AG04450 (cell line): Measurements from ENCODE around the gene TEDC1. TPM values are rescaled to one million over a fixed set of nuclear protein-coding genes. Genes with fewer than 3 reads are reported as not detected.

Experiments
- CTCF ChIA-PET: fragments of 300-600, 350-600 bp; formaldehyde crosslinking; extraction: SDS; loops from one replicate; lab custom pipeline; 2022; ENCODE audit warnings: antibody characterized with exemption, inconsistent platforms; lab: Charles Lee
- POLR2A ChIA-PET: fragments of 350-600 bp; formaldehyde crosslinking; extraction: SDS; loops from one replicate; lab custom pipeline; 2021; ENCODE audit warnings: antibody characterized with exemption, inconsistent platforms; lab: Yijun Ruan, JAX
- DNase-seq: peaks from one replicate; pipeline ENCODE4 v3.0.0-alpha.2; 2011; ENCODE audit warnings: low read depth, low spot score
- H3K27ac ChIP-seq: one replicate; pipeline ENCODE4 v1.5.1; 2012; ENCODE audit warnings: low read depth, low read length, control low read depth
- H3K27me3 ChIP-seq: one replicate; pipeline ENCODE4 v1.6.0; 2012; ENCODE audit warnings: low read length; ENCODE audit not compliant: control insufficient read depth, insufficient read depth
- H3K4me3 ChIP-seq: 2 replicates; pipeline ENCODE4 v1.5.1; 2011; ENCODE audit warnings: mild to moderate bottlenecking, low read depth, low read length, control low read depth
- H3K9me3 ChIP-seq: 2 replicates; pipeline ENCODE4 v1.5.1; 2012; ENCODE audit warnings: low read length; ENCODE audit not compliant: control insufficient read depth, insufficient read depth
- CTCF ChIP-seq: IDR thresholded peaks from 2 replicates; pipeline ENCODE4 v1.5.1; 2011; ENCODE audit warnings: low read depth, low read length, control low read depth, inconsistent platforms
- polyA plus RNA-seq: library from polyadenylated mRNA; depleted of rRNA; stranded (reverse); fragments of >200 nt; gene quantifications from 2 replicates; pipeline ENCODE4 v1.2.3, GENCODE V29; 2011

The TEDC1 gene
- polyA plus RNA-seq, 1 experiment: 1.7 TPM

DNA sequence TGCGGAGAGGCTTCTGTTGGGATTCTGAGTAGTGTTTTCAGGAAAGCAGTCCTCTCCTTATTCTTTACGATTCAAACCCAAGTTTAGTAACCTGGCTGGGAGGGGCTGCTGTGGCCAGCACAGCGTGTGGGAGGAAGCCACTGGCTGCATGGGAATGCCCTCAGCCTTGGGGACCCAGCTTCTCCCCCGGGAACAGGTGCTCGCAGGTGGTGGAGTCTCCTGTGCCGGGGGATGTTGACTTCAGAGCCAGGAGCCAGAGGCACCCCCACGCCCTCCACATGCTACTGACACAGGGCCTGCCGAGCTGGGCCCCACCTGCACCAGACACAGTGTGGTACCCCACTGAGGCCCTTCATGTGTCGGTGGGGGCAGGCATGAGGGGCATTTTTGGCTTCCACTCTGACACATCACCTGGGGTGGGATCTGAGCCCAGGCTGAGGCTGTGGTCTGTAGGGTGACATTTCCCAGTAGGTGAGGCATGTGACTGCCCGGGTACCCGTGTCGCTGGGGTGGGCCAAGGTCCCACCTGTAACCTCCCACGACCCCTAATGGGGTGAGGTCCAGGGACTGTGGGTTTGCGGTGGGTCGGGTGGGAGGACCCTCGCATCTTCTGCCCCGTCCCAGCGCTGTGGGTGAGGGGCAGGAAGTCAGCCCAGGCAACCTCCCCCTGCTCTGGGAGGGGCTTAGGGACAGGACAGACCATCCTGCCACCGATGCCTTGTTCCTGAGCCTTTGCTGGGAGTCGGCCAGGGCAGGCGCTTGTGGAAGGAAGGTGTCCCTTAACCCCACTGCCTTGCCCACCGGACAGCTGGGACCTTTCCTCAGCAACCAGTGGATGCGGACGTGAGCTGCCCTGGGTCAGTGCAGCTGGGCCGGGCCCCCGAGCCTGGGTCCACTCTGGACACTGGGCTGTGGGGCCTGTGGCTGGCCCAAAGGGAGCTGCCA lies 44.9 kb upstream of the TEDC1 start:
- ChIA-PET POLR2A (no interaction called here), CTCF (interaction anchor here (0.6 to 1.0 kb wide), 3 partner anchors 35 to 83 kb away, joined by 3 to 4 read pairs (median 4); no protein-coding TSS in a partner anchor)
- Histone ChIP-seq H3K9me3 (no peaks in the 10 kb centered on the region), H3K27ac (no peak overlapping the region), H3K27me3 (no peaks in the 10 kb centered on the region), H3K4me3 (no peak overlapping the region)
- no peak for DNase-seq
- TF ChIP-seq CTCF: no peak

GRCh38 chr14:105446971-105447370 lies 44.1 kb upstream of the TEDC1 start:
- Histone ChIP-seq H3K27me3 (no peaks in the 10 kb centered on the region), H3K27ac (no peak overlapping the region), H3K4me3 (no peak overlapping the region), H3K9me3 (no peaks in the 10 kb centered on the region)
- ChIA-PET CTCF (interaction anchor here (1.0 kb wide), 2 partner anchors 34 to 82 kb away, joined by 4 read pairs; no protein-coding TSS in a partner anchor), POLR2A (no interaction called here)
- no peak for TF ChIP-seq CTCF
- no peak for DNase-seq

DNA sequence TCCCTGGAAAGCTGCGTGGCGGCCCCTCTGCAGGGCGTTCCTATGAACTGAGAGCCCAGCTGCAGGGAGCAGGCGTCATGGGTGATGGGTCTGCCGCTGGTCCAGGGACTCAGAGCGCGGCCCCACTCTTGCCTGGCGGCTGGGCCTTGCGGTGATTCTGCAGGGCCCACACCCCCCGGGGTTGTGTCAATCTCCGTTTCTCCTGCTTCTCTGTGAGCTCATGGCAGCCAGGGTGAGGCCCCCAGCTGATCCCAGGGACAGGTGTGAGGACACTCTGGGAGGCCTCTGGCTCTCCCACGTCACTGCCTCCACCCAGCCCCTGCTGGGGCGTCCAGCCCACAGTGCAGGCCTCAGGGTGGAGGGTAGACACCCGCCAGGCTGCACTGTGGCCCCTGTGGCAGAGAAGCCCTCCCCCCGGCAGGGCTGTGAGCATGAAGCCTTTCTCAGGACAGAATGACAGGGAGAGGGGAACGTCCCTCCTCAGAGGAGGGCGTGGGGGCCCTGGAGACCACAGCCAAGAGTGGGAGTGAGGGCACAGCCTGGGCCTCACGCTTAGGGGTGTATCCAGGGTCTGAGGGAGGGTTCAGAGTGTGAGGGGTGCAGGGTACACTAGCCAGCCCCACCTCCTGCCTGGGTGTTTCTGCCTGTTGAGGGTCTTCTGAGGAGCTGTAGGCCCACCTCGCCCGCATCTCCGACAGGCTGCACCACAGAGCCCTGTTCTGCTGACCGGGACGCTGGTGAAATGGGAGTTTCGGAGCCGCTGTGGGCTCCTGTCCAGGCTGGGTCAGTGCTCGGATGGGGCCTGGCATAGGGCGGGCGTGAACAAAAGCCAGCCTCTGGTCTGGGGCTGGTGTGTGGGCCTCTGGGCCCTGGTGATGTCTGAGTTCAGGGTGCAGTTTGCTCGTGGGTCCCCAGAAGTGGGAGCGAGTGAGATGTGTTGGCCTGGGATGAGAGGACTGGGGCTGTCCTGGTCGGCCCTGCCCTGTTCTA lies 43.1 kb upstream of the TEDC1 start:
- no peak for DNase-seq
- no peak overlapping the region for H3K27ac ChIP-seq
- ChIA-PET POLR2A (interaction anchor here (0.6 kb wide), 1 partner anchor 26 kb away, joined by 5 read pairs; no protein-coding TSS in a partner anchor), CTCF (interaction anchor here (0.5 to 1.0 kb wide), 5 partner anchors 13 to 132 kb away, joined by 3 to 4 read pairs (median 4); no protein-coding TSS in a partner anchor)
- no peak overlapping the region for H3K4me3 ChIP-seq
- TF ChIP-seq CTCF: no peak
- H3K27me3 ChIP-seq: no peaks in the 10 kb centered on the region
- H3K9me3 ChIP-seq: no peaks in the 10 kb centered on the region

- peak; percentile 85 for TF ChIP-seq CTCF
- DNase-seq: peak; percentile 6
- Histone ChIP-seq H3K9me3 (no peaks in the 10 kb centered on the region), H3K4me3 (no peak overlapping the region), H3K27me3 (no peaks in the 10 kb centered on the region), H3K27ac (no peak overlapping the region)
- ChIA-PET POLR2A (interaction anchor here (0.6 kb wide), 1 partner anchor 25 kb away, joined by 5 read pairs; no protein-coding TSS in a partner anchor), CTCF (interaction anchor here (0.5 to 1.0 kb wide), 6 partner anchors 13 to 1534 kb away, joined by 3 to 5 read pairs (median 4); no protein-coding TSS in a partner anchor)
These were observed 42.3 kb upstream of the TEDC1 start for GRCh38 chr14:105448706-105449111.
